GM23338 (cell line): ENCODE results near the gene GRIN2C. TPM values are rescaled to one million over a fixed set of nuclear protein-coding genes. Genes with fewer than 3 reads are reported as not detected.

ENCODE experiments used
- ATAC-seq: fragments of 200-7000 bp; cut with Tn5 transposase; 3 replicates; pipeline ENCODE4 v1.9.1; 2020
- DNase-seq: peaks from one replicate; pipeline ENCODE4 v3.0.0-alpha.2; 2015; ENCODE audit warnings: low spot score
- H2AFZ ChIP-seq: fragments of 200-600 bp; sonication (generic); 2 replicates; pipeline ENCODE4 v1.8.0; 2016; ENCODE audit warnings: antibody characterized with exemption, mild to moderate bottlenecking, moderate library complexity
- H3F3A ChIP-seq: fragments of 200-600 bp; sonication (generic); replicated peaks from 2 replicates; pipeline ENCODE4 v1.8.0; 2017; ENCODE audit warnings: antibody characterized with exemption, mixed run types, low read depth
- H3K27ac ChIP-seq: fragments of 200-600 bp; sonication (generic); 2 replicates; pipeline ENCODE4 v1.6.1; 2016; ENCODE audit warnings: low read depth
- H3K27me3 ChIP-seq: fragments of 200-600 bp; sonication (generic); 2 replicates; pipeline ENCODE4 v1.8.0; 2016; ENCODE audit warnings: mild to moderate bottlenecking, mixed run types, moderate library complexity; ENCODE audit not compliant: insufficient read depth
- H3K36me3 ChIP-seq: fragments of 200-600 bp; sonication (generic); 2 replicates; pipeline ENCODE4 v1.8.0; 2016; ENCODE audit warnings: mild to moderate bottlenecking; ENCODE audit not compliant: insufficient read depth
- H3K4me1 ChIP-seq: fragments of 200-600 bp; sonication (generic); 2 replicates; pipeline ENCODE4 v1.8.0; 2016; ENCODE audit warnings: mild to moderate bottlenecking, moderate library complexity; ENCODE audit not compliant: insufficient read depth
- H3K4me2 ChIP-seq: fragments of 200-600 bp; sonication (generic); 2 replicates; pipeline ENCODE4 v1.7.1; 2017; ENCODE audit warnings: mixed run types
- H3K4me3 ChIP-seq: fragments of 200-600 bp; sonication (generic); 2 replicates; pipeline ENCODE4 v1.6.1; 2016; ENCODE audit warnings: mixed run types
- H3K79me2 ChIP-seq: fragments of 200-600 bp; sonication (generic); replicated peaks from 2 replicates; pipeline ENCODE4 v1.8.0; 2017; ENCODE audit warnings: mild to moderate bottlenecking; ENCODE audit not compliant: insufficient read depth
- H3K9me2 ChIP-seq: fragments of 200-600 bp; sonication (generic); 2 replicates; pipeline ENCODE4 v1.8.0; 2017; ENCODE audit not compliant: insufficient read depth
- H4K20me1 ChIP-seq: fragments of 200-600 bp; sonication (generic); replicated peaks from 2 replicates; pipeline ENCODE4 v1.8.0; 2017; ENCODE audit warnings: mild to moderate bottlenecking; ENCODE audit not compliant: insufficient read depth
- H3K27ac Mint-ChIP-seq: 2 replicates; pipeline ENCODE4 v1.8.0; 2020; ENCODE audit warnings: inconsistent platforms, mild to moderate bottlenecking, moderate library complexity, mixed read lengths
- H3K27me3 Mint-ChIP-seq: 3 replicates; pipeline ENCODE4 v1.8.0; 2022; ENCODE audit warnings: low read depth, mild to moderate bottlenecking, moderate library complexity, mixed read lengths, inconsistent platforms; ENCODE audit not compliant: insufficient read depth, poor library complexity
- H3K36me3 Mint-ChIP-seq: 3 replicates; pipeline ENCODE4 v1.8.0; 2021; ENCODE audit warnings: low read depth, mild to moderate bottlenecking, inconsistent platforms, moderate library complexity, mixed read lengths
- H3K4me1 Mint-ChIP-seq: 3 replicates; pipeline ENCODE4 v1.8.0; 2020; ENCODE audit warnings: mild to moderate bottlenecking, inconsistent platforms, mixed read lengths
- H3K4me3 Mint-ChIP-seq: 3 replicates; pipeline ENCODE4 v1.8.0; 2021; ENCODE audit warnings: moderate library complexity, mild to moderate bottlenecking, inconsistent platforms, mixed read lengths
- H3K9me3 Mint-ChIP-seq: 3 replicates; pipeline ENCODE4 v1.8.0; 2020; ENCODE audit warnings: moderate library complexity, mild to moderate bottlenecking, inconsistent platforms, mixed read lengths
- CTCF ChIP-seq, 2 experiments: fragments of 200-600 bp in 1 of 2; sonication (generic) in 1 of 2; conservative IDR thresholded peaks; 2 replicates each; pipeline versions ENCODE4 v1.5.1 to v1.6.1; 2016 to 2017; ENCODE audit warnings: antibody characterized with exemption in 2 of 2, low read depth in 2 of 2, mild to moderate bottlenecking in 2 of 2, moderate library complexity in 1 of 2
- ETS1 ChIP-seq: IDR thresholded peaks from 2 replicates; pipeline ENCODE4 v1.6.1; 2016; ENCODE audit warnings: antibody characterized with exemption
- EZH2 ChIP-seq: fragments of 200-600 bp; sonication (generic); IDR thresholded peaks from one replicate; pipeline ENCODE4 v1.8.0; 2017; ENCODE audit warnings: antibody characterized with exemption, mild to moderate bottlenecking, low read depth; ENCODE audit not compliant: unreplicated experiment
- EZH2phosphoT487 ChIP-seq: fragments of 200-600 bp; sonication (generic); IDR thresholded peaks from one replicate; pipeline ENCODE4 v1.8.1; 2018; ENCODE audit warnings: antibody characterized with exemption; ENCODE audit not compliant: unreplicated experiment
- JUNB ChIP-seq: IDR thresholded peaks from one replicate; pipeline ENCODE4 v1.6.1; 2016; ENCODE audit warnings: antibody characterized with exemption; ENCODE audit not compliant: unreplicated experiment
- NANOG ChIP-seq: IDR thresholded peaks from 2 replicates; pipeline ENCODE4 v1.6.1; 2016; ENCODE audit warnings: antibody characterized with exemption, borderline replicate concordance
- POLR2AphosphoS5 ChIP-seq: IDR thresholded peaks from 2 replicates; pipeline ENCODE4 v1.6.1; 2016; ENCODE audit warnings: antibody characterized with exemption, low read depth
- STAT1 ChIP-seq: IDR thresholded peaks from one replicate; pipeline ENCODE4 v1.6.1; 2016; ENCODE audit warnings: antibody characterized with exemption; ENCODE audit not compliant: unreplicated experiment
- ZNF114 ChIP-seq: fragments of 250-450 bp; sonication (Bioruptor Pico); IDR thresholded peaks from 2 replicates; pipeline ENCODE4 v1.5.0; 2020; ENCODE audit warnings: mild to moderate bottlenecking, moderate library complexity
- ZNF331 ChIP-seq: fragments of 250-450 bp; sonication (Bioruptor Pico); IDR thresholded peaks from 2 replicates; pipeline ENCODE4 v1.5.0; 2020; ENCODE audit warnings: low read depth, mild to moderate bottlenecking, moderate library complexity
- ZNF462 ChIP-seq: fragments of 250-450 bp; sonication (Bioruptor Pico); IDR thresholded peaks from 2 replicates; pipeline ENCODE4 v1.5.0; 2020; ENCODE audit warnings: mild to moderate bottlenecking, moderate library complexity
- polyA plus RNA-seq: library from polyadenylated mRNA; unstranded; fragments of >200 nt; fragmentation: Nextera tagmentation; extraction: Ambion mirVana; gene quantifications from 2 replicates; pipeline ENCODE4 v1.2.1, GENCODE V29; 2016
- total RNA-seq: library from RNA; depleted of rRNA; stranded (reverse); fragments of >200 nt; shearing (Covaris generic); gene quantifications from 2 replicates; pipeline ENCODE4 v1.2.3, GENCODE V29; 2014
- TF ChIP-seq, protein P1 (sequence below): IDR thresholded peaks from one replicate; pipeline ENCODE4 v1.6.1; 2018; ENCODE audit warnings: antibody characterized with exemption; ENCODE audit not compliant: unreplicated experiment

Gene GRIN2C
- total and polyA plus RNA-seq, 2 experiments from 2014 or later, result 0.10 to 0.19 TPM

DNA sequence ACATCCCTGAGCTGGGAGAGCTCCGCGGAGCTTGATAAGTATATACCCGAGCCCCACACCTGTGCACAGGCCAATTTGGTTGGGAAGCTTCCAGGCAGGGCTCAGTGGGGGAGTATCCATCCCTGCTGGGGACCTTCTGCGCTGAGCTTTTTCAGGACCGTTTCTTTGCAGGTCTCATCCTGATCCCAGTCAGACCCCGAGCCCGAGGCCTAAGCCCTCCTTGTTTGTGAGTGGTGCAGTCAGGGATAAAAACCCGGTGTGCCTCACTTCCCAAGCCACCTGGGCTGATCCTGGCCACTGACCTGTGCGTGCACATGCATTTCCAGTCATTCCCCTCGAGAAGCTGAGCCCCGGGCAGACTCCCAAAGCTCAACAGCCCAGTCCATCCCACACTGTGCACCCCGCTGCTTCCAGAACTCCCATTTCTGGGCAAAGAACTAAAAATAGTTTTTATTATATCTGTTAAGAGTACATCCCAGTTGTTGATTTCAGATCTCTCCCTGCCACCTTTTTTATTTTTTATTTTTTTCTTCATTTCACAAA, 56.2 kb downstream of the GRIN2C start:
- H3K4me3 Mint-ChIP-seq, result no peak overlapping the region
- no peaks in the 10 kb centered on the region for H3K9me3 Mint-ChIP-seq

More for the DNA sequence above, 56.2 kb downstream of the GRIN2C start:
- Histone ChIP-seq H2AFZ (no peak overlapping the region), H4K20me1 (peaks cover 12% of the 10 kb centered on the region), H3F3A (no peaks in the 10 kb centered on the region), H3K4me1 (no peaks in the 10 kb centered on the region), H3K4me2 (no peak overlapping the region), H3K9me2 (no peaks in the 10 kb centered on the region), H3K36me3 (no peaks in the 10 kb centered on the region), H3K27me3 (no peaks in the 10 kb centered on the region), H3K79me2 (no peaks in the 10 kb centered on the region), H3K4me3 (no peak overlapping the region), H3K27ac (no peak overlapping the region)
- no peak overlapping the region for H3K27ac Mint-ChIP-seq
- peaks cover 10% of the 10 kb centered on the region for H3K27me3 Mint-ChIP-seq
- ATAC-seq, result no peak
- no peak for DNase-seq
- no peaks in the 10 kb centered on the region for H3K4me1 Mint-ChIP-seq
- no peak for TF ChIP-seq ZNF331 (CRISPR knock-in tag)
- no peak for TF ChIP-seq NANOG
- TF ChIP-seq JUNB, result no peak
- TF ChIP-seq ETS1, result no peak
- no peak for TF ChIP-seq EZH2
- no peak for TF ChIP-seq ZNF114 (CRISPR knock-in tag)
- TF ChIP-seq STAT1, result no peak
- no peak for TF ChIP-seq POLR2AphosphoS5
- no peak for TF ChIP-seq CTCF (conservative IDR thresholded peaks at IDR 0.05; ENCODE audit: low read depth in 2 of 2)
- TF ChIP-seq, protein P1, sequence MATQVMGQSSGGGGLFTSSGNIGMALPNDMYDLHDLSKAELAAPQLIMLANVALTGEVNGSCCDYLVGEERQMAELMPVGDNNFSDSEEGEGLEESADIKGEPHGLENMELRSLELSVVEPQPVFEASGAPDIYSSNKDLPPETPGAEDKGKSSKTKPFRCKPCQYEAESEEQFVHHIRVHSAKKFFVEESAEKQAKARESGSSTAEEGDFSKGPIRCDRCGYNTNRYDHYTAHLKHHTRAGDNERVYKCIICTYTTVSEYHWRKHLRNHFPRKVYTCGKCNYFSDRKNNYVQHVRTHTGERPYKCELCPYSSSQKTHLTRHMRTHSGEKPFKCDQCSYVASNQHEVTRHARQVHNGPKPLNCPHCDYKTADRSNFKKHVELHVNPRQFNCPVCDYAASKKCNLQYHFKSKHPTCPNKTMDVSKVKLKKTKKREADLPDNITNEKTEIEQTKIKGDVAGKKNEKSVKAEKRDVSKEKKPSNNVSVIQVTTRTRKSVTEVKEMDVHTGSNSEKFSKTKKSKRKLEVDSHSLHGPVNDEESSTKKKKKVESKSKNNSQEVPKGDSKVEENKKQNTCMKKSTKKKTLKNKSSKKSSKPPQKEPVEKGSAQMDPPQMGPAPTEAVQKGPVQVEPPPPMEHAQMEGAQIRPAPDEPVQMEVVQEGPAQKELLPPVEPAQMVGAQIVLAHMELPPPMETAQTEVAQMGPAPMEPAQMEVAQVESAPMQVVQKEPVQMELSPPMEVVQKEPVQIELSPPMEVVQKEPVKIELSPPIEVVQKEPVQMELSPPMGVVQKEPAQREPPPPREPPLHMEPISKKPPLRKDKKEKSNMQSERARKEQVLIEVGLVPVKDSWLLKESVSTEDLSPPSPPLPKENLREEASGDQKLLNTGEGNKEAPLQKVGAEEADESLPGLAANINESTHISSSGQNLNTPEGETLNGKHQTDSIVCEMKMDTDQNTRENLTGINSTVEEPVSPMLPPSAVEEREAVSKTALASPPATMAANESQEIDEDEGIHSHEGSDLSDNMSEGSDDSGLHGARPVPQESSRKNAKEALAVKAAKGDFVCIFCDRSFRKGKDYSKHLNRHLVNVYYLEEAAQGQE, result no peak
- TF ChIP-seq EZH2phosphoT487, result no peak
- TF ChIP-seq ZNF462 (CRISPR knock-in tag), result no peak
- H3K36me3 Mint-ChIP-seq, result peaks cover 22% of the 10 kb centered on the region
